Hepatocyte (in vitro differentiated cells): ENCODE data around the gene SEMA3G. TPM values are rescaled to one million over a fixed set of nuclear protein-coding genes. Genes with fewer than 3 reads are reported as not detected.

Source experiments
- DNase-seq: peaks from one replicate; pipeline ENCODE4 v3.0.0-alpha.2; 2016; ENCODE audit warnings: low spot score
- H2AFZ ChIP-seq: fragments of 200-600 bp; sonication (generic); 2 replicates; pipeline ENCODE4 v1.6.0; 2016; ENCODE audit warnings: antibody characterized with exemption, mild to moderate bottlenecking
- H3K27ac ChIP-seq: fragments of 200-600 bp; sonication (generic); 2 replicates; pipeline ENCODE4 v1.5.1; 2016; ENCODE audit warnings: mild to moderate bottlenecking
- H3K27me3 ChIP-seq: fragments of 200-600 bp; sonication (generic); 2 replicates; pipeline ENCODE4 v1.6.1; 2016
- H3K36me3 ChIP-seq: fragments of 200-600 bp; sonication (generic); replicated peaks from 2 replicates; pipeline ENCODE4 v1.5.1; 2016; ENCODE audit warnings: low read depth; ENCODE audit not compliant: insufficient read depth
- H3K4me1 ChIP-seq: fragments of 200-600 bp; sonication (generic); 2 replicates; pipeline ENCODE4 v1.5.1; 2016; ENCODE audit warnings: mild to moderate bottlenecking, moderate library complexity; ENCODE audit not compliant: insufficient read depth
- H3K4me2 ChIP-seq: fragments of 200-600 bp; sonication (generic); 2 replicates; pipeline ENCODE4 v1.6.0; 2016
- H3K4me3 ChIP-seq: fragments of 200-600 bp; sonication (generic); 2 replicates; pipeline ENCODE4 v1.5.1; 2016; ENCODE audit warnings: mild to moderate bottlenecking
- H3K79me2 ChIP-seq: fragments of 200-600 bp; sonication (generic); 2 replicates; pipeline ENCODE4 v1.6.0; 2017; ENCODE audit warnings: mild to moderate bottlenecking
- H3K9me2 ChIP-seq: fragments of 200-600 bp; sonication (generic); replicated peaks from 2 replicates; pipeline ENCODE4 v1.6.0; 2017; ENCODE audit warnings: mild to moderate bottlenecking; ENCODE audit not compliant: insufficient read depth
- H3K9me3 ChIP-seq: fragments of 200-600 bp; sonication (generic); 2 replicates; pipeline ENCODE4 v1.5.1; 2016; ENCODE audit warnings: low read depth, mild to moderate bottlenecking
- H4K20me1 ChIP-seq: fragments of 200-600 bp; sonication (generic); 2 replicates; pipeline ENCODE4 v1.6.0; 2016; ENCODE audit warnings: mild to moderate bottlenecking; ENCODE audit not compliant: insufficient read depth, poor library complexity, severe bottlenecking
- EZH2 ChIP-seq: fragments of 200-600 bp; sonication (generic); IDR thresholded peaks from 2 replicates; pipeline ENCODE4 v1.6.1; 2016; ENCODE audit warnings: antibody characterized with exemption, mild to moderate bottlenecking, borderline replicate concordance
- EZH2phosphoT487 ChIP-seq: fragments of 200-600 bp; sonication (generic); IDR thresholded peaks from one replicate; pipeline ENCODE4 v1.6.1; 2018; ENCODE audit warnings: antibody characterized with exemption, mild to moderate bottlenecking, low read depth, moderate library complexity; ENCODE audit not compliant: unreplicated experiment, severe bottlenecking
- WGBS: methylation state at CpG from one replicate; pipeline ENCODE4 v1.1.6; 2016; ENCODE audit warnings: low lambda C conversion rate; ENCODE audit errors: missing lambda C conversion rate; 5-methylcytosine and 5-hydroxymethylcytosine counted together
- polyA plus RNA-seq: library from polyadenylated mRNA; unstranded; fragments of >200 nt; fragmentation: Nextera tagmentation; extraction: Ambion mirVana; gene quantifications from 2 replicates; pipeline ENCODE4 v1.2.1, GENCODE V29; 2016
- total RNA-seq: library from RNA; depleted of rRNA; stranded (reverse); fragments of >200 nt; gene quantifications from 2 replicates; pipeline ENCODE4 v1.2.3, GENCODE V29; 2014
- TF ChIP-seq, protein P1 (sequence below): fragments of 200-600 bp; sonication (generic); IDR thresholded peaks from 2 replicates; pipeline ENCODE4 v1.5.1; 2016; ENCODE audit warnings: antibody characterized with exemption, mild to moderate bottlenecking; ENCODE audit not compliant: poor library complexity

SEMA3G gene
- total and polyA plus RNA-seq, 2 experiments from 2014 or later = 0.48 to 3.8 TPM

DNA sequence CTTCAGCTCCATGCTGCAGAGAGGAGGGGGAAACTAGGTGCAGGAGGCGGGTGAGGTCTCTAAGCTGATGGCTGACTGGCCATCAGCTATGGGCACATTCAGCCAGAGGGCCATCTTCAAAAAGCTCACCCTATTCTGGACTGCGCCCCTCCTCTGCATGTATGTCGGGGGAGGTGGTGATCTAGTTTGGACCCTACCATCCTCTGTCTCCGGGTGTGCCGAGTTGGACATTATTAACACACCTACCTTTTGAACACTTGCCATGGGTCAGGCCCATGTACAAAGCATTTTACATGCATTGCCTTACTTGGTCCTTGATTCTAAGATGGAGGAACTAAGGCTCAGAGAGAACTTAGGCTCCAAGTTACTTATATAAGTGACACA is 11.9 kb upstream of the SEMA3G start:
- H2AFZ ChIP-seq = no peak overlapping the region

DNA sequence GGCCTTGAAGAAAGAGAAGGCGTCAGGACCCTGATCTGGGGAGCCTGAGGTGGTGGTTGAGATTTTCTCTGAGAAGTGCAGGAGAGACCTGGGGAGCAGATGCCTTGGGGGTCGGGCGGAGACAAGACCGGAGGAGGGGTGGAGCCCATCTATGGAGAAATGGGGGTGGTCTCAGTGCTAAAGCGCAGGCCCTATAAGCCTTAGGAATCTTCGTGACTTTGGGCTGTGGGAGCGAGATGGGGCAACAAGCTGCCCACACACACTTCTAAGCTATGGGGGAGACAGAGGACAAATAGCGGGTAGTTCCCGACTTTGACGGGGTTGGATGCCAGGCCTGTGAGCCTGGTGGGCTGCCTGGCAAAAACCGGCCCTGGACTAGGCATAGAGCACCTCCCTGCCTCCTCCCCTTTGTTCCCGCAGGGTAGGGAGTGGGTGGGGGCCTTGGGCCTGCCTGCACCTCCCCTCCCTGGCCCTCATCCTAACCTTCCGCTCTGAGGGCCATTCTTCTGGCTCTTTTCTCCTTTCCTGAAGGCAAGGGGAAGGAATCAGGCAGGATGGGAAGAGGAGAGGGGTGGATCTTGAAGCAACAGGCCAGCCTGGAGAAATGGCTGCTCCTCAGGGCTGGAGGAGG is 11.4 kb upstream of the SEMA3G start:
- Histone ChIP-seq H3K9me2 (no peaks in the 10 kb centered on the region), H3K27ac (peak overlapping the region; percentile 83), H3K36me3 (peaks cover 2% of the 10 kb centered on the region), H3K4me2 (peak overlapping the region; percentile 96), H3K79me2 (peaks cover 60% of the 10 kb centered on the region), H3K4me3 (peak overlapping the region; percentile 67), H3K9me3 (no peaks in the 10 kb centered on the region), H3K27me3 (no peaks in the 10 kb centered on the region), H2AFZ (peak overlapping the region; percentile 67), H4K20me1 (no peaks in the 10 kb centered on the region), H3K4me1 (peaks cover 21% of the 10 kb centered on the region)
- peak; percentile 48 for DNase-seq
- TF ChIP-seq EZH2phosphoT487 (no peak), EZH2 (no peak)
- TF ChIP-seq, protein P1, sequence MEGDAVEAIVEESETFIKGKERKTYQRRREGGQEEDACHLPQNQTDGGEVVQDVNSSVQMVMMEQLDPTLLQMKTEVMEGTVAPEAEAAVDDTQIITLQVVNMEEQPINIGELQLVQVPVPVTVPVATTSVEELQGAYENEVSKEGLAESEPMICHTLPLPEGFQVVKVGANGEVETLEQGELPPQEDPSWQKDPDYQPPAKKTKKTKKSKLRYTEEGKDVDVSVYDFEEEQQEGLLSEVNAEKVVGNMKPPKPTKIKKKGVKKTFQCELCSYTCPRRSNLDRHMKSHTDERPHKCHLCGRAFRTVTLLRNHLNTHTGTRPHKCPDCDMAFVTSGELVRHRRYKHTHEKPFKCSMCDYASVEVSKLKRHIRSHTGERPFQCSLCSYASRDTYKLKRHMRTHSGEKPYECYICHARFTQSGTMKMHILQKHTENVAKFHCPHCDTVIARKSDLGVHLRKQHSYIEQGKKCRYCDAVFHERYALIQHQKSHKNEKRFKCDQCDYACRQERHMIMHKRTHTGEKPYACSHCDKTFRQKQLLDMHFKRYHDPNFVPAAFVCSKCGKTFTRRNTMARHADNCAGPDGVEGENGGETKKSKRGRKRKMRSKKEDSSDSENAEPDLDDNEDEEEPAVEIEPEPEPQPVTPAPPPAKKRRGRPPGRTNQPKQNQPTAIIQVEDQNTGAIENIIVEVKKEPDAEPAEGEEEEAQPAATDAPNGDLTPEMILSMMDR = no peak
- 3% methylated on average over 10 of the region's 13 CpGs for WGBS

More for the DNA sequence above, 11.9 kb upstream of the SEMA3G start:
- Histone ChIP-seq H3K36me3 (peaks cover 2% of the 10 kb centered on the region), H3K9me3 (no peaks in the 10 kb centered on the region), H3K9me2 (no peaks in the 10 kb centered on the region), H4K20me1 (no peaks in the 10 kb centered on the region), H3K4me2 (peak overlapping the region; percentile 96), H3K4me1 (peaks cover 21% of the 10 kb centered on the region), H3K27me3 (no peaks in the 10 kb centered on the region), H3K79me2 (peaks cover 63% of the 10 kb centered on the region), H3K27ac (peak overlapping the region; percentile 83), H3K4me3 (peak overlapping the region; percentile 67)
- DNase-seq = no peak
- WGBS = 76% methylated on average over 5 of the region's 5 CpGs
- TF ChIP-seq EZH2 = no peak
- TF ChIP-seq, protein P1 = no peak
- no peak for TF ChIP-seq EZH2phosphoT487

DNA sequence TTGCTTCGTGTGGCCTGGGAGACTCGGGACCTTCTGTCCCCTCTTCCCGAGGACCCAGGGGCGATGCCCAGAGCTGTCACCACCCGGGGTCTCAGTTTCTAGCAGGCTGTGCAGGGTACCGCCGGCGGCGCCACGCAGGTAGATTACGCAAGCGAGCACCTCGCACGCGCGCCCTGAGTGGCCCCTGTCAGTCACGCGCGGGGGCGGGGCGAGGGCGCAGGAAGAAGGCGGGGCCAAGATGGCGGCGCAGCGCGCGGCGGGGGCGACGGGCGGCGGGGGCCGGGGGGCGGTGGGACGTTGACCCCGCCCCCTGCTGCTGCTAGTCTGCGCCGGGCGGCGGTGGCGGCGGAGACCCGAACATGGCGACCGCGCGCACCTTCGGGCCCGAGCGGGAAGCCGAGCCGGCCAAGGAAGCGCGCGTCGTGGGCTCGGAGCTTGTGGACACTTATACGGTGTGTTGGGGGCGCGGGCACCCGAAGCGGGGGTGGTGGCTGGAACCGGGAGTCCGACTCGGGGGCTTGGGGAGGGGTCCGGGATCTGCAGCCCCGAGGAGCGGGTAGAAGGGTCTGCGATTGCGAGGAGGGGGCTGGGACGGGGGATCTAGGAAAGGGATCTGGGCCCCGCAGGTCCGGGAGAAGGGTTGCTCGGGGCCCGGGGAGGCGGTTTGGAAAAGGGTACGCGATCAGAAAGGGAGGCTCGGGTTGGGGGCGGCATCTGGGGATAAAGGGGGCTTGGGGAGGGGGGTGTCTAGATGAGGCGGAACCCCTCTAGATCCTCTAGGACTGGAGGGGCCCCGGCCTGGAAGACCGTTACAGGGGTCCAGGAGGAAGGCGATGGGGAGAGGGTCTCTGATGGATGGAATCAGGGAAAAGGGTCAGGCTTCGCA is 10.6 kb upstream of the SEMA3G start, which contains the start of gene NISCH:
Gene NISCH (plus strand): TSS at position 322 of the 886 bp plus-strand sequence. CDS start 38 bp downstream, at position 360.
- H3K9me2 ChIP-seq = no peaks in the 10 kb centered on the region
- H3K79me2 ChIP-seq = peaks cover 52% of the 10 kb centered on the region
- H3K27ac ChIP-seq = peak within 1 kb of the TSS; percentile 83
- no peaks in the 10 kb centered on the region for H3K27me3 ChIP-seq
- H3K9me3 ChIP-seq = no peaks in the 10 kb centered on the region
- peaks cover 21% of the 10 kb centered on the region for H3K4me1 ChIP-seq
- peaks cover 2% of the 10 kb centered on the region for H3K36me3 ChIP-seq
- peak within 1 kb of the TSS; percentile 67 for H3K4me3 ChIP-seq
- H3K4me2 ChIP-seq = peak within 1 kb of the TSS; percentile 96
- H4K20me1 ChIP-seq = no peaks in the 10 kb centered on the region
- 2% methylated on average over 37 of the region's 86 CpGs for WGBS
- TF ChIP-seq EZH2phosphoT487 = no peak
- TF ChIP-seq, protein P1 = no peak
- H2AFZ ChIP-seq = peak within 1 kb of the TSS; percentile 67
- peak; percentile 97 for DNase-seq
